Testis (tissue), 2 donors: ENCODE results near the gene EXOC4.

Experiments
- CTCF ChIP-seq, 3 experiments: fragments of 450-650 bp in 2 of 3; fragments of 200-600 bp in 1 of 3; sonication (generic) in 1 of 3; IDR thresholded peaks; one replicate each; pipeline ENCODE4 v1.5.1; 2016 to 2019; ENCODE audit warnings: antibody characterized with exemption in 3 of 3, mild to moderate bottlenecking in 2 of 3, moderate library complexity in 1 of 3
- POLR2A ChIP-seq: fragments of 450-650 bp; IDR thresholded peaks from one replicate; pipeline ENCODE4 v1.6.1; 2017; ENCODE audit warnings: antibody characterized with exemption, mild to moderate bottlenecking, moderate library complexity

DNA sequence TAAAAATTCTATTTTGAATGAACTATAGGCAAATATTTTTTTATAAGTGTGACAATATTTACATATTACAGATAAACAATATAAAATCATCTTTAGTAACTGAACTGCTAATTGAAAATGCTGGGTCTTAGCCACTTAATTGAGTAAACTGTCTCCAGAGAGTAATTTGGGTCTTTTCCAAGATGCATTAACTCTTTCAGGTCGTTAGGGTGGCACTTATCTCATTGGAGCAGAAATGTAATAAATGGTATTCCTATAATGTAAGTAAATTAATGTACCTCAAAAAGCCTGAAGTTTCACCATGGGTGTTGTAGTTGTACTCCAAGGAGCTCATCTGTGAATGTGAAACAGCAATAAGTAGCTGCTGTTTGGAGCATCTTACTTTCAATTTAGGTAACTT is 208.5 kb downstream of the EXOC4 start:
- no peak for TF ChIP-seq CTCF (IDR thresholded peaks at IDR 0.05)
- TF ChIP-seq POLR2A: no peak
